ENCODE data around the gene CCP110. TPM values are rescaled to one million over a fixed set of nuclear protein-coding genes. Genes with fewer than 3 reads are reported as not detected.

The CCP110 gene
- total and polyA plus RNA-seq, 2 of the 13 experiments (the other 11 are each of a cell fraction or from before 2014, with no cell fraction given) = 10.0 to 11.1 TPM

- TF ChIP-seq, protein P1, sequence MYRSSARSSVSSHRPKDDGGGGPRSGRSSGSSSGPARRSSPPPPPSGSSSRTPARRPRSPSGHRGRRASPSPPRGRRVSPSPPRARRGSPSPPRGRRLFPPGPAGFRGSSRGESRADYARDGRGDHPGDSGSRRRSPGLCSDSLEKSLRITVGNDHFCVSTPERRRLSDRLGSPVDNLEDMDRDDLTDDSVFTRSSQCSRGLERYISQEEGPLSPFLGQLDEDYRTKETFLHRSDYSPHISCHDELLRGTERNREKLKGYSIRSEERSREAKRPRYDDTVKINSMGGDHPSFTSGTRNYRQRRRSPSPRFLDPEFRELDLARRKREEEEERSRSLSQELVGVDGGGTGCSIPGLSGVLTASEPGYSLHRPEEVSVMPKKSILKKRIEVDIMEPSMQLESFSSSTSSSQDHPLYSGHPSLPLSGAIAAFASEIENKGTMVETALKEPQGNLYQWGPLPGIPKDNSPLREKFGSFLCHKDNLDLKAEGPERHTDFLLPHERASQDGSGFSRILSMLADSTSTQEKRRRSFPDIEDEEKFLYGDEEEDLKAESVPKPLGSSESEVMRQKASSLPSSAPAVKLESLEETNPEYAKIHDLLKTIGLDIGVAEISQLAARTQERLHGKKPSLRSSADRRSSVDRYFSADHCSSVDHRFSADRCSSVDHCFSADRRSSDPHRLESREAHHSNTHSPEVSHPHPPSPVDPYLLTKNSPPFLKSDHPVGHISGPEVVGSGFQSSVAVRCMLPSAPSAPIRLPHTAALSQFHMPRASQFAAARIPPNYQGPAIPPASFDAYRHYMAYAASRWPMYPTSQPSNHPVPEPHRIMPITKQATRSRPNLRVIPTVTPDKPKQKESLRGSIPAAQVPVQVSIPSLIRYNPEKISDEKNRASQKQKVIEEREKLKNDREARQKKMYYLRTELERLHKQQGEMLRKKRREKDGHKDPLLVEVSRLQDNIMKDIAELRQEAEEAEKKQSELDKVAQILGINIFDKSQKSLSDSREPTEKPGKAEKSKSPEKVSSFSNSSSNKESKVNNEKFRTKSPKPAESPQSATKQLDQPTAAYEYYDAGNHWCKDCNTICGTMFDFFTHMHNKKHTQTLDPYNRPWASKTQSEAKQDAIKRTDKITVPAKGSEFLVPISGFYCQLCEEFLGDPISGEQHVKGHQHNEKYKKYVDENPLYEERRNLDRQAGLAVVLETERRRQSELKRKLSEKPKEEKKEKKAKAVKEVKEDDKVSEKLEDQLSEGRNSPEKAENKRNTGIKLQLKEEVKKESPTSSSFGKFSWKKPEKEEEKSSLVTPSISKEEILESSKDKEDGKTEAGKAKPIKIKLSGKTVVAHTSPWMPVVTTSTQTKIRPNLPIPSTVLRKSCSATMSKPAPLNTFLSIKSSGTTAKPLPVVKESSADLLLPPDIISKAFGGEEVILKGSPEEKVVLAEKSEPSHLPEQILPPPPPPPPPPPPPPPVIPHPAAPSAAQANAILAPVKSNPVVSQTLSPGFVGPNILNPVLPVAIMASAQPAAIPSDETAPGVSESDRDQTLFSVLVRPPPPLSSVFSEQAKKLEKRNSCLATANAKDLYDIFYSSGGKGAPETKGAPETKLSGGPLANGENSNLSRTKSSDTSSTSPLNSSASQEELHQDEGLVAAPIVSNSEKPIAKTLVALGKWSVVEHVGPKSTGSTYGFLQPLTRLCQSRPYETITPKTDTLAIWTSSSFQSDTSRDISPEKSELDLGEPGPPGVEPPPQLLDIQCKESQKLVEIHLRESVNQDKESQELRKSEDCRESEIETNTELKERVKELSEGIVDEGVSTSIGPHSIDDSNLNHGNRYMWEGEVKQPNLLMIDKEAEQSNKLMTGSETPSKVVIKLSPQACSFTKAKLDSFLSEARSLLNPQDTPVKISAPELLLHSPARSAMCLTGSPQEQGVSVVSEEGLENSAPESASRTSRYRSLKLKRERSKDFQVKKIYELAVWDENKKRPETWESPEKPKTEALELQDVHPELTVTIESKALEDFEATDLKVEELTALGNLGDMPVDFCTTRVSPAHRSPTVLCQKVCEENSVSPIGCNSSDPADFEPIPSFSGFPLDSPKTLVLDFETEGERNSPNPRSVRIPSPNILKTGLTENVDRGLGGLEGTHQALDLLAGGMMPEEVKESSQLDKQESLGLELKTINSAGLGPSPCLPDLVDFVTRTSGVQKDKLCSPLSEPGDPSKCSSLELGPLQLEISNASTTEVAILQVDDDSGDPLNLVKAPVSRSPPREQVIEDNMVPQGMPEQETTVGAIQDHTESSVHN (CRISPR knock-in tag; IDR thresholded peaks at IDR 0.05) = peak; percentile 91
- TF ChIP-seq SSRP1 (CRISPR knock-in tag; IDR thresholded peaks at IDR 0.05) (no peak), ZNF773 (CRISPR knock-in tag; IDR thresholded peaks at IDR 0.05; ENCODE audit: borderline replicate concordance) (no peak), ZNF138 (CRISPR knock-in tag; IDR thresholded peaks at IDR 0.05; ENCODE audit: low read depth) (peak; percentile 75; the same call in 1 of the 2 replicates), ZNF772 (CRISPR knock-in tag; IDR thresholded peaks at IDR 0.05) (peak; percentile 73; the same call in 1 of the 2 replicates), FOXC1 (CRISPR knock-in tag; IDR thresholded peaks at IDR 0.05; ENCODE audit: borderline replicate concordance) (no peak; the same call in 1 of the 2 replicates), ZBTB33 (CRISPR knock-in tag; IDR thresholded peaks at IDR 0.05) (no peak), ZNF737 (CRISPR knock-in tag; IDR thresholded peaks at IDR 0.05; ENCODE audit: borderline replicate concordance) (no peak), ZNF33B (CRISPR knock-in tag; IDR thresholded peaks at IDR 0.05) (no peak), CHD2 (IDR thresholded peaks at IDR 0.05; ENCODE audit: low read depth, low read length) (peak; percentile 80), SCMH1 (CRISPR knock-in tag; IDR thresholded peaks at IDR 0.05; ENCODE audit: borderline replicate concordance) (no peak), ATF7 (IDR thresholded peaks at IDR 0.05) (no peak), ATF7 (CRISPR knock-in tag; IDR thresholded peaks at IDR 0.05) (peak; percentile 65; the same call in 1 of the 2 replicates), ZFP90 (CRISPR knock-in tag; IDR thresholded peaks at IDR 0.05; ENCODE audit: borderline replicate concordance) (no peak; the same call in 1 of the 2 replicates), HNRNPH1 (optimal IDR thresholded peaks at IDR 0.05; ENCODE audit: low read depth, low read length) (peak; percentile 72), ZNF558 (CRISPR knock-in tag; IDR thresholded peaks at IDR 0.05; ENCODE audit: borderline replicate concordance) (no peak; the same call in 1 of the 2 replicates)
- TF ChIP-seq, protein P2, sequence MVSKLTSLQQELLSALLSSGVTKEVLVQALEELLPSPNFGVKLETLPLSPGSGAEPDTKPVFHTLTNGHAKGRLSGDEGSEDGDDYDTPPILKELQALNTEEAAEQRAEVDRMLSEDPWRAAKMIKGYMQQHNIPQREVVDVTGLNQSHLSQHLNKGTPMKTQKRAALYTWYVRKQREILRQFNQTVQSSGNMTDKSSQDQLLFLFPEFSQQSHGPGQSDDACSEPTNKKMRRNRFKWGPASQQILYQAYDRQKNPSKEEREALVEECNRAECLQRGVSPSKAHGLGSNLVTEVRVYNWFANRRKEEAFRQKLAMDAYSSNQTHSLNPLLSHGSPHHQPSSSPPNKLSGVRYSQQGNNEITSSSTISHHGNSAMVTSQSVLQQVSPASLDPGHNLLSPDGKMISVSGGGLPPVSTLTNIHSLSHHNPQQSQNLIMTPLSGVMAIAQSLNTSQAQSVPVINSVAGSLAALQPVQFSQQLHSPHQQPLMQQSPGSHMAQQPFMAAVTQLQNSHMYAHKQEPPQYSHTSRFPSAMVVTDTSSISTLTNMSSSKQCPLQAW (CRISPR knock-in tag; IDR thresholded peaks at IDR 0.05) = peak; percentile 60; the same call in 1 of the 2 replicates
Observed at GRCh38 chr16:19523559-19524355, at the start of gene CCP110 (continued).
